MM.1S (cell line): Measurements from ENCODE around the gene DOCK10.

ENCODE experiments used
- DNase-seq: peaks from one replicate; pipeline ENCODE4 v3.0.0-alpha.2; 2015
- H2AFZ ChIP-seq: fragments of 300-600 bp; sonication (generic); 2 replicates; pipeline ENCODE4 v1.6.0; 2016; ENCODE audit warnings: antibody characterized with exemption, low read length
- H3F3A ChIP-seq: fragments of 300-600 bp; sonication (generic); 2 replicates; pipeline ENCODE4 v1.6.1; 2016; ENCODE audit warnings: mild to moderate bottlenecking, antibody characterized with exemption, low read length, moderate library complexity, mixed read lengths; ENCODE audit not compliant: insufficient read depth
- H3K27ac ChIP-seq: fragments of 300-600 bp; sonication (generic); 2 replicates; pipeline ENCODE4 v1.5.1; 2016; ENCODE audit warnings: mild to moderate bottlenecking, low read length
- H3K27me3 ChIP-seq: fragments of 300-600 bp; sonication (generic); replicated peaks from 2 replicates; pipeline ENCODE4 v1.6.0; 2016; ENCODE audit warnings: low read length; ENCODE audit not compliant: insufficient read depth
- H3K36me3 ChIP-seq: fragments of 300-600 bp; sonication (generic); replicated peaks from 2 replicates; pipeline ENCODE4 v1.6.1; 2016; ENCODE audit warnings: mild to moderate bottlenecking, low read length, mixed read lengths; ENCODE audit not compliant: insufficient read depth
- H3K4me1 ChIP-seq: fragments of 300-600 bp; sonication (generic); 2 replicates; pipeline ENCODE4 v1.6.1; 2016; ENCODE audit warnings: low read length, mixed read lengths
- H3K4me2 ChIP-seq: fragments of 300-600 bp; sonication (generic); 2 replicates; pipeline ENCODE4 v1.6.0; 2016; ENCODE audit warnings: low read depth, low read length
- H3K4me3 ChIP-seq: fragments of 300-600 bp; sonication (generic); 2 replicates; pipeline ENCODE4 v1.5.1; 2016; ENCODE audit warnings: low read length, mixed read lengths
- H3K79me2 ChIP-seq: fragments of 300-600 bp; sonication (generic); 2 replicates; pipeline ENCODE4 v1.6.1; 2016; ENCODE audit warnings: mixed run types, low read length, mixed read lengths
- H3K9ac ChIP-seq: fragments of 300-600 bp; sonication (generic); 2 replicates; pipeline ENCODE4 v1.6.1; 2016; ENCODE audit warnings: low read length, mixed read lengths
- H3K9me2 ChIP-seq: fragments of 300-600 bp; sonication (generic); replicated peaks from 2 replicates; pipeline ENCODE4 v1.6.1; 2016; ENCODE audit warnings: mild to moderate bottlenecking, low read length, mixed read lengths; ENCODE audit not compliant: insufficient read depth
- H3K9me3 ChIP-seq: fragments of 300-600 bp; sonication (generic); replicated peaks from 2 replicates; pipeline ENCODE4 v1.6.1; 2016; ENCODE audit warnings: mild to moderate bottlenecking, low read length, mixed read lengths; ENCODE audit not compliant: insufficient read depth
- H4K20me1 ChIP-seq: fragments of 300-600 bp; sonication (generic); 2 replicates; pipeline ENCODE4 v1.6.1; 2016; ENCODE audit warnings: mild to moderate bottlenecking, low read length, moderate library complexity, mixed read lengths; ENCODE audit not compliant: insufficient read depth
- EZH2 ChIP-seq: fragments of 300-600 bp; sonication (generic); optimal IDR thresholded peaks from 2 replicates; pipeline ENCODE3; 2017; ENCODE audit warnings: low read depth, mild to moderate bottlenecking, antibody characterized with exemption, low read length, mixed read lengths
- EZH2phosphoT487 ChIP-seq: fragments of 300-600 bp; sonication (generic); IDR thresholded peaks from 2 replicates; pipeline ENCODE4 v1.6.1; 2018; ENCODE audit warnings: antibody characterized with exemption, low read length
- TF ChIP-seq, protein P1 (sequence below): fragments of 300-600 bp; sonication (generic); IDR thresholded peaks from 2 replicates; pipeline ENCODE4 v1.5.1; 2016; ENCODE audit warnings: antibody characterized with exemption, low read length, mixed read lengths

Gene DOCK10

DNA sequence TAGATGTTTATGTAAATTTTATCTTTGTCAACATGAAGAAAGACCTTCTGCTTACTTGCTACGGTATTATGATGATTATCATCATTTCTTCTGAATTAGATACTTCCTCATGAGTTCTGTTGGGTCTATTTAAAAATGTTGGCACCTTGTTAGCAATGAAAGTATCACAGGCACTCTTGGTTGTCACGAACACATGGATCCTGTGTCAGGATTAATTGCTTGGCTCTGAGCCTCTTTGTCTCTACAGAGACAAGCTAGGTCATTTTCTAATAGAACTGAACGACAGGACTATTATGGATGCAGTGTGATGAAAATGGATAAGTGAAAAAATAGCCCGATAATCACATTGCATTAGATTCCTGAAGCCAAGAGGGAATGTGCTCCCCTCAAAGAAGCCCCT lies 110.3 kb downstream of the DOCK10 start:
- Histone ChIP-seq H3K27me3 (no peaks in the 10 kb centered on the region), H3K9me2 (no peaks in the 10 kb centered on the region), H3K4me3 (no peak overlapping the region), H3K4me1 (no peaks in the 10 kb centered on the region), H3K27ac (no peak overlapping the region), H4K20me1 (no peaks in the 10 kb centered on the region), H3K36me3 (no peaks in the 10 kb centered on the region), H3K4me2 (no peak overlapping the region), H3F3A (no peaks in the 10 kb centered on the region), H3K9ac (no peak overlapping the region), H3K9me3 (no peaks in the 10 kb centered on the region), H3K79me2 (peaks cover 35% of the 10 kb centered on the region), H2AFZ (no peak overlapping the region)
- DNase-seq = no peak
- no peak for TF ChIP-seq EZH2
- no peak for TF ChIP-seq EZH2phosphoT487
- TF ChIP-seq, protein P1, sequence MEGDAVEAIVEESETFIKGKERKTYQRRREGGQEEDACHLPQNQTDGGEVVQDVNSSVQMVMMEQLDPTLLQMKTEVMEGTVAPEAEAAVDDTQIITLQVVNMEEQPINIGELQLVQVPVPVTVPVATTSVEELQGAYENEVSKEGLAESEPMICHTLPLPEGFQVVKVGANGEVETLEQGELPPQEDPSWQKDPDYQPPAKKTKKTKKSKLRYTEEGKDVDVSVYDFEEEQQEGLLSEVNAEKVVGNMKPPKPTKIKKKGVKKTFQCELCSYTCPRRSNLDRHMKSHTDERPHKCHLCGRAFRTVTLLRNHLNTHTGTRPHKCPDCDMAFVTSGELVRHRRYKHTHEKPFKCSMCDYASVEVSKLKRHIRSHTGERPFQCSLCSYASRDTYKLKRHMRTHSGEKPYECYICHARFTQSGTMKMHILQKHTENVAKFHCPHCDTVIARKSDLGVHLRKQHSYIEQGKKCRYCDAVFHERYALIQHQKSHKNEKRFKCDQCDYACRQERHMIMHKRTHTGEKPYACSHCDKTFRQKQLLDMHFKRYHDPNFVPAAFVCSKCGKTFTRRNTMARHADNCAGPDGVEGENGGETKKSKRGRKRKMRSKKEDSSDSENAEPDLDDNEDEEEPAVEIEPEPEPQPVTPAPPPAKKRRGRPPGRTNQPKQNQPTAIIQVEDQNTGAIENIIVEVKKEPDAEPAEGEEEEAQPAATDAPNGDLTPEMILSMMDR = no peak

DNA sequence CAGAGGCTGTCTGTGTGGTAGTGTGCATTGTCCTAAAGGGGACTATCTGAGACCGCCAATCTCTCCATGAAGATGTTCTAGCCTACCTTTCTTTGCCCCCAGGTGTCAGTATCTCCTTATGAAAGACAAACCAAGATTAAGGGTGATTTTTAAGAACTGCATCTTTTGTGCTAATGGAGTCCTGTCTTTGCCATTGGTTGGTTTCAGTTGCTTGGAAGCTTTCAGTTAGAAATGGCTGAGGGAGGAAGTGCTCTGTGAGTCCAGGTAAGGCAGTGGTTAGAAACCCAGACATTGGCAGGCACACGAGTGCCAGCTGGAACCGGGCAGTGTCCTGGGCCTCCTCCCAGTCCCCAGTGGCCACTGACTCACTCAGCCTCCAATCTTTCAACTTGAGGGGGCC lies 111.3 kb downstream of the DOCK10 start:
- H4K20me1 ChIP-seq = no peaks in the 10 kb centered on the region
- no peaks in the 10 kb centered on the region for H3K36me3 ChIP-seq
- no peaks in the 10 kb centered on the region for H3K9me3 ChIP-seq
- DNase-seq = no peak
- H3K27ac ChIP-seq = no peak overlapping the region
- H3K4me2 ChIP-seq = no peak overlapping the region
- no peaks in the 10 kb centered on the region for H3K9me2 ChIP-seq
- H3K9ac ChIP-seq = no peak overlapping the region
- H3K4me1 ChIP-seq = no peaks in the 10 kb centered on the region; the same call in 1 of the 2 replicates
- peaks cover 29% of the 10 kb centered on the region for H3K79me2 ChIP-seq
- no peak overlapping the region for H2AFZ ChIP-seq
- H3F3A ChIP-seq = no peaks in the 10 kb centered on the region
- no peak overlapping the region for H3K4me3 ChIP-seq
- no peaks in the 10 kb centered on the region for H3K27me3 ChIP-seq
- TF ChIP-seq EZH2phosphoT487 = no peak
- TF ChIP-seq, protein P1 = peak; percentile 30

DNA sequence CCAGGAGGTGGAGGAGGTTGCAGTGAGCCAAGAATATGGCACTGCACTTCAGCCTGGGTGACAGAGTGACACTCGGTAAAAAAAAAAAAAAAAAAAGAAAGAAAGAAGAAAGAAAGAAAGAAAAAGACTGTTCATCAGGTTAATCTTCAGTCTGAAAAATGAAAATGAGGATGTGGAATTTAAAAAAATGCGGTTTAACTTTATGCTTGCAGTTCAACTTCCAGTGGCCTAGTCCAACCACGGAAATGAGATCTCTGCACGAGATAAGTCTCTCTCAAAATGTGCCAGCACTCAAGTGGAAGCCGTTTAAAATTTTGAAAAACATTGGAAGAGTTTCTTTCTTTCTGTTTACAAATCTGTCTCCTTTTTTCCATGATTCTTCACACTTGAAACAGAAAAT lies 112.1 kb downstream of the DOCK10 start:
- H3K27ac ChIP-seq = no peak overlapping the region
- H3K9me3 ChIP-seq = no peaks in the 10 kb centered on the region
- no peak overlapping the region for H3K4me2 ChIP-seq
- H3K9me2 ChIP-seq = no peaks in the 10 kb centered on the region
- no peaks in the 10 kb centered on the region; the same call in 1 of the 2 replicates for H3K4me1 ChIP-seq
- H3K36me3 ChIP-seq = no peaks in the 10 kb centered on the region
- no peaks in the 10 kb centered on the region for H4K20me1 ChIP-seq
- peaks cover 24% of the 10 kb centered on the region; the same call in 1 of the 2 replicates for H3K79me2 ChIP-seq
- no peak overlapping the region for H3K9ac ChIP-seq
- no peaks in the 10 kb centered on the region for H3F3A ChIP-seq
- no peak for TF ChIP-seq EZH2phosphoT487
- TF ChIP-seq, protein P1 = no peak
- TF ChIP-seq EZH2 = no peak
- no peak overlapping the region for H3K4me3 ChIP-seq
- DNase-seq = no peak
- no peaks in the 10 kb centered on the region for H3K27me3 ChIP-seq
- H2AFZ ChIP-seq = no peak overlapping the region
